HG03575 (cell line): ENCODE measurements around the gene NKX1-1.

Source experiments
- ATAC-seq: cut with Tn5 transposase; IDR thresholded peaks from one replicate; pipeline ENCODE4 v1.9.1; 2021; ENCODE audit not compliant: unreplicated experiment, insufficient number of reproducible peaks, low FRiP score; ENCODE audit errors: extremely low read depth

NKX1-1 gene

GRCh38 chr4:1407657-1408333 lies 1.6 kb upstream of the NKX1-1 start:
- no peak for ATAC-seq

GRCh38 chr4:1406981-1407656 lies 877 bp upstream of the NKX1-1 start:
- no peak for ATAC-seq

DNA sequence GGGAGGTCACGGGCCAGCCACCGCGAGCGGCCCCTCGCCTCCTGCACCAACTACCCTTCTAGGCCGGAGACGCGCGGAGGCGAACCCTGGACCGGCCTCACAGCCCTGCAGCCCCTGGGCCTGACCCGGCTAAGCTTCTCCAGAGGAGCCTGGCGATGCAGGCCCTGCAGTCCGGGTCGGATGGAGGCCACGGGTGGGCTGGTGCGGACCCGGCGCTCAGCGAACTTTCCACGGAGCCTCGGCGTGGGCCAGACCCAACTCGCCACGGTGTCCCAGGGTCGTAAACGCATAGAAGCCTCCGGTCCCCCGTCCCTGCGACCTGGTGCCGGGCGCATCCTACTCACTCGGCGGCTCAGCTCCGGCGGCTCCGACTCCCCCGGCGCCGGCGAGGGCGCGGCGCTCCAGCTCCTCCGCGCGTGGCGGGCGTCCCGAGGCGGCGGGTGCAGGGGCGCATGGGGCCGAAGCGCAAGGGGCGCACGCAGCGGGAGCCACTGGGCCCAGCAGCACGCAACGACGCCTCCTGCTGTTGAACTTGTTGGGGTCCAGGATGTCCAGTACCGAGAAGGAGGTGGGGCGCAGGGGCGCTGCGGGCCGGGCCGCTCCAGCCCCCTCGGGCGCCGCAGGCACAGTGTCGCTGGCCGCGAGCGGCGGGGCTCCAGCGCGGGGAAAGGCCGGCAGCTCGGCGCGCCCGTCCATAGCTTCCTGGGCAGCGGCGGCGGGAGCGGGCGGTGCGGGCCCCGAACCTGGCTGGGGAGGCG lies 427 bp downstream of the NKX1-1 start:
- ATAC-seq = no peak

GRCh38 chr4:1405254-1405635 lies 997 bp downstream of the NKX1-1 start:
- ATAC-seq = no peak

- no peak for ATAC-seq
Measured at GRCh38 chr4:1404573-1405253, 1.5 kb downstream of the NKX1-1 start.

- no peak for ATAC-seq
Measured at GRCh38 chr4:1403591-1404572, 2.4 kb downstream of the NKX1-1 start.

DNA sequence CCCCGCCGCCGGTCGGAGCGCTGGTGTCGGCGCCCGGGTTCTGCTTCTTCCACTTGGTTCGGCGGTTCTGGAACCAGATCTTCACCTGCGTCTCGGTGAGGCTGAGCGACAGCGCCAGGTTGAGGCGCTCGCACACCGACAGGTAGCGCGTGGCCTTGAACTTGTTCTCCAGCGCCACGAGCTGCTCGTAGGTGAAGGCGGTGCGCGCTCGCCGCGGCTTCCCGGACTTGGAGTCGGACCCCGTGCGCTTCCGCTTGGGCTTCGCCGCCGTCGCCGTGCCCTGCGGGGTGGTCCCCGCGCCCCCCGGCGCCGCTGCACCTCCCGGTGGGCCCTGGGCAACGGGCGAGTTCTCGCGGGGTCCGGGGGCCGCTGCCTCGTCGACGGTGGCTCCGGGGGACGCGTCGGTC lies 3.1 kb downstream of the NKX1-1 start:
- ATAC-seq = no peak

DNA sequence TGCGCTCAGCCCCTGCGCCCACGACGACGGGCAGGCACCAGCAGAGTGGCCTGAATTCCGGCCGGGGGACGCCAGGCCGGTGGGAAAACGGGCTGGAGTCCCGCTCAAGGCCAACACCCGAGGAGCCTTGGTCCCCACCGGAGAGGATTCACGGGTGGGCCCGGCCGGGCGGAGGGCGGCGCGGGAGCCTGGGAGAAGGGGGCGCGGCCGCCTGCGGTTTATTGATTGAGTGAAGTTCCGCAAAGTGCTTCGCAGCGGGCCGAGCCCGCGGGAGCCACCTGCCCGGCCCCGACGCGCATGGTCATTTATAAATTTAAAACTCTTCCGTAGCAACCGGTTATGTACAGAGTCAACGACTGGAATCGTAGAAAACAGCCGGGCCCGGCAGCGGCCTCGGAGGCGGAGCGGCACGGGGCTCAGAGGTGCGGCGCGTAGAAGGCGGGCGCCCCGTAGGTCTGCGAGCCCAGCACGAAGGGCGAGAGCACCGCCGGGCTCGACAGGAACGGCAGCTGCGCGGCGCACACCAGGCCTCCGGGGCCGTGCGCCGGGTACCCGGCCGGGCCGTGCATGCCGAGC lies 3.6 kb downstream of the NKX1-1 start:
- no peak for ATAC-seq

- ATAC-seq = no peak
Measured at GRCh38 chr4:1402021-1402515, 4.2 kb downstream of the NKX1-1 start.

GRCh38 chr4:1401409-1402020 lies 4.7 kb downstream of the NKX1-1 start:
- ATAC-seq = no peak

DNA sequence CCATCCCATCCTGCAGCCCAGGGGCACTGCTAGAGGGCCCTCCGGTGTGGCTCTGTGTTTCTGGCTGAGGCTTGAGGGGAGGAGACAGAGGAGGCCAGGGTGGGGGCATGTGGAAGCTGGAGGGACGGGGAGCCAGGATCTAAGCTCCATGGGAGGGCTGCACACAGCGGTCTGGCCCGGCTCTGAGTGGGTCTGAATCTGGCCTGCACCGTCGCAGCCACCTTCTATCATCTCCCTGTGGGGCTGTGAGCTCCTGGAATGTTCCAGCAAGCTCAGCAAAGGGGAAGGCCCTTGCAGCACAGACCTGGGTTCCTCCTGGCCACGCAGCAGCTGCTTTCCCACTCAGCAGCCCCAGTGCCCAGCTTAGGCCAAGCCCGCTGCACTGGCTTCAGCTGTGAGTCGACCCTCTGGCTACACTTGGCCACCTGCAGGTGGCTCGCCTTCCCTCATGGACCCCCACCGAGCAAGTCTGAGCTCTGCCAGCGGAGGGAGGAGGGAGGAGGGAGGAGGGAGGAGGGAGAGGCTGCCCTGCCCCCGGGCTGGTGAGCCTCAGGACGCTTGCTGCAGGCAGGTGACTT lies 5.3 kb downstream of the NKX1-1 start:
- no peak for ATAC-seq

GRCh38 chr4:1400191-1400805 lies 5.9 kb downstream of the NKX1-1 start:
- ATAC-seq = no peak

DNA sequence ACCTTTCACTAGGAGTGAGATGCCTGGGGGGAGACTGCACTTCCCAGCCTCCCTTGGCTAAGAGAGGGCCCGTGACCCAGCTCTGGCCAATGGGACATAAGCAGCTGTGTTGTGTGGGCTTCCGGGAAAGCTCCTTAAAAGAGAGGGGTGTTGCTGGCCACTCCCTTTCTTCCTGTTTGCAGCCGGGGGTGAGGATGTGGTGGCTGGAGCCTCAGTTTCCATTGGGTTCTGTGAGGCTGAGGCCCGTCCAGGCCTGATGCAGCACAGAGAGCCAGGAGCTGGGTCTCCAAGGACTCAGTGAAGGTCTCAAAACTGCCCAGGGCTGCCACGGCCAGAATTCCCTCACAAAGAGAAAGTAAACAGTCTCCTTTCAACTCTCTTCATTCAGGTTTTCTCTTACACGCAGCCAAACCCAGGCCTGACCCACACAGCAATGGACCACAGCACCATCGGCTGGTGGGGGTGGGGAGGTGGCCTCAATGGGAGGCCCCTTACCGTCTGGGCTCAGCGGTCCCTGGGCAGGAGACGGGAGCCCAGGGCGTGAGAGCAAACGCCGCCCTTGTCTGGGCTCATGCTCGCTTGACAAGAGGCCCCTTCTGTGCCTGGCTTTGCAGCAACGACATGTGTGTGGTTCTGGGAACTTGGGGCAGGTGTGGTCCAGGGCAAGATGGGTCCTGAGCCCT lies 6.6 kb downstream of the NKX1-1 start:
- no peak for ATAC-seq

GRCh38 chr4:1398681-1399507 lies 7.3 kb downstream of the NKX1-1 start:
- ATAC-seq = no peak

GRCh38 chr4:1396806-1397455 lies 9.3 kb downstream of the NKX1-1 start:
- no peak for ATAC-seq
